Measurements from ENCODE around the gene WNK1. TPM values are rescaled to one million over a fixed set of nuclear protein-coding genes. Genes with fewer than 3 reads are reported as not detected.
A peak's percentile ranks its signal among the peaks of the same experiment; 100 is the strongest.

WNK1 gene
- total RNA-seq, 1 donor from 2014 or later: 157 TPM

- peaks cover 73% of the 10 kb centered on the region for H4K20me1 ChIP-seq (ENCODE audit: insufficient read depth, low read length)
- Mint-ChIP-seq H3K4me1 (ENCODE audit: low read depth, unreplicated experiment) (peaks cover 34% of the 10 kb centered on the region), H3K27me3 (ENCODE audit: low read depth, unreplicated experiment) (no peaks in the 10 kb centered on the region), H3K27ac (ENCODE audit: unreplicated experiment) (peak overlapping the region; percentile 73), H3K36me3 (ENCODE audit: low read depth, unreplicated experiment) (peaks cover 5% of the 10 kb centered on the region), H3K9me3 (ENCODE audit: unreplicated experiment) (no peaks in the 10 kb centered on the region), H3K4me3 (ENCODE audit: unreplicated experiment) (peak overlapping the region; percentile 1)
- DNase-seq (ENCODE audit: low read depth) (peak; percentile 79), FAIRE-seq (peak; percentile 78)
- H3K9ac ChIP-seq (ENCODE audit: low read length): peak overlapping the region; percentile 51
- H3K9me3 ChIP-seq (ENCODE audit: insufficient read depth, low read depth, low read length): no peaks in the 10 kb centered on the region
- TF ChIP-seq CTCF (IDR thresholded peaks at IDR 0.05; ENCODE audit: insufficient read depth, low read depth, low read length) (no peak), EZH2 (IDR thresholded peaks at IDR 0.05; ENCODE audit: insufficient read depth, low read length) (no peak)
- no peaks in the 10 kb centered on the region for H3K27me3 ChIP-seq (ENCODE audit: insufficient read depth, low read length)
- H3K27ac ChIP-seq (ENCODE audit: low read depth, low read length): peak overlapping the region; percentile 70
- H3K36me3 ChIP-seq (ENCODE audit: insufficient read depth, low read length): no peaks in the 10 kb centered on the region
- H3K79me2 ChIP-seq (ENCODE audit: insufficient read depth, low read length): peaks cover 94% of the 10 kb centered on the region
- peak overlapping the region; percentile 78 for H3K4me2 ChIP-seq (ENCODE audit: low read length)
- H2AFZ ChIP-seq (ENCODE audit: low read depth, low read length): no peak overlapping the region
- H3K4me1 ChIP-seq (ENCODE audit: insufficient read depth, low read length): peaks cover 20% of the 10 kb centered on the region
- peak overlapping the region; percentile 34 for H3K4me3 ChIP-seq (ENCODE audit: insufficient read depth, low read depth, low read length)
Measured at GRCh38 chr12:779745-780734, 27.7 kb downstream of the WNK1 start.

- peaks cover 20% of the 10 kb centered on the region for H3K4me1 ChIP-seq (ENCODE audit: insufficient read depth, low read length)
- peaks cover 3% of the 10 kb centered on the region for H3K36me3 Mint-ChIP-seq (ENCODE audit: low read depth, unreplicated experiment)
- no peak overlapping the region for H3K27ac ChIP-seq (ENCODE audit: low read depth, low read length)
- no peak overlapping the region for H2AFZ ChIP-seq (ENCODE audit: low read depth, low read length)
- H3K36me3 ChIP-seq (ENCODE audit: insufficient read depth, low read length): no peaks in the 10 kb centered on the region
- FAIRE-seq: peak; percentile 41
- H3K9ac ChIP-seq (ENCODE audit: low read length): no peak overlapping the region
- H3K27me3 Mint-ChIP-seq (ENCODE audit: low read depth, unreplicated experiment): no peaks in the 10 kb centered on the region
- no peak for DNase-seq (ENCODE audit: low read depth)
- peak overlapping the region; percentile 3 for H3K4me3 Mint-ChIP-seq (ENCODE audit: unreplicated experiment)
- H3K27ac Mint-ChIP-seq (ENCODE audit: unreplicated experiment): peak overlapping the region; percentile 8
- H3K79me2 ChIP-seq (ENCODE audit: insufficient read depth, low read length): peaks cover 92% of the 10 kb centered on the region
- no peak overlapping the region for H3K4me3 ChIP-seq (ENCODE audit: insufficient read depth, low read depth, low read length)
- no peaks in the 10 kb centered on the region for H3K27me3 ChIP-seq (ENCODE audit: insufficient read depth, low read length)
- no peaks in the 10 kb centered on the region for H3K9me3 Mint-ChIP-seq (ENCODE audit: unreplicated experiment)
- H3K4me1 Mint-ChIP-seq (ENCODE audit: low read depth, unreplicated experiment): peaks cover 32% of the 10 kb centered on the region
- H3K9me3 ChIP-seq (ENCODE audit: insufficient read depth, low read depth, low read length): no peaks in the 10 kb centered on the region
- H4K20me1 ChIP-seq (ENCODE audit: insufficient read depth, low read length): peaks cover 67% of the 10 kb centered on the region
- TF ChIP-seq EZH2 (IDR thresholded peaks at IDR 0.05; ENCODE audit: insufficient read depth, low read length): no peak
- H3K4me2 ChIP-seq (ENCODE audit: low read length): peak overlapping the region; percentile 78
Measured at GRCh38 chr12:780750-781379, 28.5 kb downstream of the WNK1 start.

- Mint-ChIP-seq H3K27ac (ENCODE audit: unreplicated experiment) (no peak overlapping the region), H3K4me3 (ENCODE audit: unreplicated experiment) (peak overlapping the region; percentile 14), H3K9me3 (ENCODE audit: unreplicated experiment) (no peaks in the 10 kb centered on the region), H3K36me3 (ENCODE audit: low read depth, unreplicated experiment) (peaks cover 2% of the 10 kb centered on the region), H3K4me1 (ENCODE audit: low read depth, unreplicated experiment) (peaks cover 40% of the 10 kb centered on the region), H3K27me3 (ENCODE audit: low read depth, unreplicated experiment) (no peaks in the 10 kb centered on the region)
- H3K27ac ChIP-seq (ENCODE audit: low read depth, low read length): no peak overlapping the region
- no peak for DNase-seq (ENCODE audit: low read depth)
- peaks cover 67% of the 10 kb centered on the region for H4K20me1 ChIP-seq (ENCODE audit: insufficient read depth, low read length)
- TF ChIP-seq EZH2 (IDR thresholded peaks at IDR 0.05; ENCODE audit: insufficient read depth, low read length) (no peak), CTCF (IDR thresholded peaks at IDR 0.05; ENCODE audit: insufficient read depth, low read depth, low read length) (no peak)
- H3K27me3 ChIP-seq (ENCODE audit: insufficient read depth, low read length): no peaks in the 10 kb centered on the region
- no peak overlapping the region for H3K4me2 ChIP-seq (ENCODE audit: low read length)
- peaks cover 4% of the 10 kb centered on the region for H3K4me1 ChIP-seq (ENCODE audit: insufficient read depth, low read length)
- H3K36me3 ChIP-seq (ENCODE audit: insufficient read depth, low read length): no peaks in the 10 kb centered on the region
- H3K79me2 ChIP-seq (ENCODE audit: insufficient read depth, low read length): peaks cover 94% of the 10 kb centered on the region
- no peak for FAIRE-seq
- H3K9me3 ChIP-seq (ENCODE audit: insufficient read depth, low read depth, low read length): no peaks in the 10 kb centered on the region
- no peak overlapping the region for H2AFZ ChIP-seq (ENCODE audit: low read depth, low read length)
- H3K4me3 ChIP-seq (ENCODE audit: insufficient read depth, low read depth, low read length): no peak overlapping the region
- H3K9ac ChIP-seq (ENCODE audit: low read length): no peak overlapping the region
Measured at GRCh38 chr12:785706-786105, 33.3 kb downstream of the WNK1 start.

Measured in astrocyte (in vitro differentiated cells and primary cell).